IMR-90 (cell line): ENCODE measurements around the gene DDX42. TPM values are rescaled to one million over a fixed set of nuclear protein-coding genes. Genes with fewer than 3 reads are reported as not detected.

Experiments
- ATAC-seq: fragments of 200-7000 bp; cut with Tn5 transposase; 2 replicates; pipeline ENCODE4 v1.9.1; 2020; ENCODE audit warnings: low read depth, mild to moderate bottlenecking, moderate library complexity
- BruUV-seq: library from RNA; stranded (reverse); fragments of 400-500 nt; replicated peaks from 2 replicates; lab custom pipeline; 2021; lab: Mats Ljungman, UMichigan
- CTCF ChIA-PET: fragments of 300-600 bp; formaldehyde crosslinking; extraction: SDS; loops from one replicate; lab custom pipeline; 2021; ENCODE audit warnings: antibody characterized with exemption; lab: Yijun Ruan, JAX
- POLR2A ChIA-PET: fragments of 300-600 bp; sonication (Branson Sonifier 250); formaldehyde crosslinking; loops from one replicate; lab custom pipeline; 2022; ENCODE audit warnings: antibody characterized with exemption; ENCODE audit not compliant: unreplicated experiment; lab: Charles Lee
- DNase-seq: peaks from one replicate; pipeline ENCODE4 v3.0.0; 2013
- H2AFZ ChIP-seq: replicated peaks from 2 replicates; pipeline ENCODE3; 2013; ENCODE audit warnings: low read length, mild to moderate bottlenecking; ENCODE audit not compliant: poor library complexity
- H2AK5ac ChIP-seq: 2 replicates; pipeline ENCODE4 v1.6.1; 2013; ENCODE audit warnings: low read depth, low read length, inconsistent platforms
- H2AK9ac ChIP-seq: replicated peaks from 2 replicates; pipeline ENCODE3; 2013; ENCODE audit warnings: mild to moderate bottlenecking, low read depth, low read length, moderate library complexity; ENCODE audit not compliant: poor library complexity
- H2BK120ac ChIP-seq: 2 replicates; pipeline ENCODE4 v1.6.1; 2013; ENCODE audit warnings: low read depth, low read length, inconsistent platforms
- H2BK15ac ChIP-seq: 3 replicates; pipeline ENCODE4 v1.6.1; 2013; ENCODE audit warnings: low read depth, low read length, inconsistent platforms
- H2BK20ac ChIP-seq: 2 replicates; pipeline ENCODE4 v1.6.1; 2013; ENCODE audit warnings: low read depth, mild to moderate bottlenecking, inconsistent platforms, low read length, moderate library complexity
- H2BK5ac ChIP-seq: 2 replicates; pipeline ENCODE4 v1.6.1; 2013; ENCODE audit warnings: mild to moderate bottlenecking, low read depth, low read length, inconsistent platforms; ENCODE audit not compliant: poor library complexity, severe bottlenecking
- H3K14ac ChIP-seq: replicated peaks from 2 replicates; pipeline ENCODE4 v1.6.1; 2013; ENCODE audit warnings: low read depth, low read length, inconsistent platforms
- H3K18ac ChIP-seq: 2 replicates; pipeline ENCODE4 v1.6.1; 2013; ENCODE audit warnings: low read depth, low read length, control low read depth
- H3K23ac ChIP-seq: 2 replicates; pipeline ENCODE4 v1.6.1; 2013; ENCODE audit warnings: low read depth, low read length, inconsistent platforms
- H3K27ac ChIP-seq: 2 replicates; pipeline ENCODE4 v1.5.1; 2013; ENCODE audit warnings: mild to moderate bottlenecking, control low read depth, low read length; ENCODE audit not compliant: insufficient read depth
- H3K27me3 ChIP-seq: 2 replicates; pipeline ENCODE4 v1.6.1; 2013; ENCODE audit warnings: low read length; ENCODE audit not compliant: control insufficient read depth, insufficient read depth
- H3K36me3 ChIP-seq: 2 replicates; pipeline ENCODE4 v1.6.1; 2013; ENCODE audit warnings: low read length, mixed read lengths; ENCODE audit not compliant: control insufficient read depth, insufficient read depth
- H3K4ac ChIP-seq: 2 replicates; pipeline ENCODE4 v1.6.1; 2013; ENCODE audit warnings: low read depth, low read length, inconsistent platforms
- H3K4me1 ChIP-seq: 2 replicates; pipeline ENCODE4 v1.6.1; 2013; ENCODE audit warnings: low read length, mixed read lengths; ENCODE audit not compliant: control insufficient read depth, insufficient read depth
- H3K4me2 ChIP-seq: 2 replicates; pipeline ENCODE4 v1.6.1; 2013; ENCODE audit warnings: low read depth, mild to moderate bottlenecking, control low read depth, low read length, moderate library complexity
- H3K4me3 ChIP-seq: 2 replicates; pipeline ENCODE4 v1.5.1; 2013; ENCODE audit warnings: low read depth, mild to moderate bottlenecking, control low read depth, low read length, moderate library complexity; ENCODE audit not compliant: insufficient read depth
- H3K56ac ChIP-seq: 2 replicates; pipeline ENCODE4 v1.6.1; 2013; ENCODE audit warnings: low read length, inconsistent platforms; ENCODE audit not compliant: insufficient read depth; ENCODE audit errors: extremely low read depth
- H3K79me1 ChIP-seq, 2 experiments: 2 replicates each; pipeline ENCODE4 v1.6.1; 2013; ENCODE audit warnings: low read length in 2 of 2, inconsistent platforms in 1 of 2, low read depth in 1 of 2
- H3K9ac ChIP-seq: 2 replicates; pipeline ENCODE4 v1.6.1; 2013; ENCODE audit warnings: low read depth, low read length, control low read depth
- H3K9me1 ChIP-seq: 2 replicates; pipeline ENCODE4 v1.6.1; 2013; ENCODE audit warnings: low read length, inconsistent platforms; ENCODE audit not compliant: insufficient read depth
- H3K9me3 ChIP-seq: 2 replicates; pipeline ENCODE4 v1.6.1; 2013; ENCODE audit warnings: low read length; ENCODE audit not compliant: control insufficient read depth, insufficient read depth
- H4K20me1 ChIP-seq: 2 replicates; pipeline ENCODE4 v1.6.1; 2013; ENCODE audit warnings: low read length, inconsistent platforms; ENCODE audit not compliant: insufficient read depth
- H4K5ac ChIP-seq: 2 replicates; pipeline ENCODE4 v1.6.1; 2013; ENCODE audit warnings: mild to moderate bottlenecking, low read depth, low read length, control low read depth
- H4K8ac ChIP-seq, 2 experiments: 2 replicates each; pipeline ENCODE4 v1.6.1; 2013; ENCODE audit warnings: low read depth in 2 of 2, low read length in 2 of 2, control low read depth in 1 of 2, inconsistent platforms in 1 of 2
- H4K91ac ChIP-seq: 2 replicates; pipeline ENCODE4 v1.6.1; 2013; ENCODE audit warnings: low read depth, low read length, inconsistent platforms; ENCODE audit not compliant: insufficient read depth
- POLR2A ChIP-seq: IDR thresholded peaks from 2 replicates; pipeline ENCODE4 v1.6.1; 2012; ENCODE audit warnings: mild to moderate bottlenecking, low read depth, low read length
- RCOR1 ChIP-seq: IDR thresholded peaks from 2 replicates; pipeline ENCODE4 v1.6.1; 2012; ENCODE audit warnings: mild to moderate bottlenecking, low read length, improper control_type of control experiment; ENCODE audit not compliant: insufficient replicate concordance
- WGBS, 2 experiments: methylation state at CpG; one replicate each; pipeline versions ENCODE4 v1.1.5 to v1.1.7; 2013; ENCODE audit warnings: missing lambda C conversion rate in 2 of 2; ENCODE audit not compliant: insufficient read length in 1 of 2; ENCODE audit errors: extremely low coverage in 2 of 2; 5-methylcytosine and 5-hydroxymethylcytosine counted together
- dilution Hi-C: fragments of 300-500 bp; cut with HindIII; formaldehyde crosslinking; loops from one replicate; pipeline ENCODE4 v1.14.3; 2018; ENCODE audit warnings: low sequenced_read_pairs; ENCODE audit not compliant: unreplicated experiment
- in situ Hi-C: fragments of 300-500 bp; cut with MboI; formaldehyde crosslinking; loops from 3 replicates; pipeline ENCODE4 v1.14.3; 2019; ENCODE audit warnings: low sequenced_read_pairs, inconsistent platforms, mixed read lengths
- intact Hi-C: fragments of 100-400 bp; cut with micrococcal nuclease; formaldehyde crosslinking; loops from 2 replicates; pipeline ENCODE4 v1.10.0; 2022
- polyA plus RNA-seq, 3 experiments: library from polyadenylated mRNA; depleted of rRNA; stranded (reverse); fragments of >200 nt; gene quantifications; 2 replicates each; pipeline ENCODE4 v1.2.3, GENCODE V29; 2012; ENCODE audit warnings: low replicate concordance in 1 of 3
- total RNA-seq: library from RNA; depleted of rRNA; stranded (reverse); fragments of >200 nt; gene quantifications from 2 replicates; pipeline ENCODE4 v1.2.3, GENCODE V29; 2012

Gene DDX42
- total and polyA plus RNA-seq, 2 of the 4 experiments (the other 2 are of a cell fraction), result 75.8 to 91.5 TPM

GRCh38 chr17:63758428-63758827, 15.5 kb upstream of the DDX42 start:
- dilution Hi-C loops (no loop called here), in situ Hi-C loops (no loop called here), intact Hi-C loops (loop anchor here (5.0 kb wide), 1 partner anchor 39 kb away; no protein-coding TSS in a partner anchor)
- Histone ChIP-seq H3K4ac (no peak overlapping the region), H3K56ac (no peak overlapping the region), H2BK20ac (no peak overlapping the region), H2AK5ac (no peak overlapping the region), H4K5ac (no peak overlapping the region), H3K18ac (no peak overlapping the region), H4K8ac (no peak overlapping the region), H3K14ac (no peak overlapping the region), H2BK120ac (no peak overlapping the region), H2AFZ (no peak overlapping the region), H3K4me2 (no peak overlapping the region), H3K4me3 (no peak overlapping the region), H4K20me1 (no peaks in the 10 kb centered on the region), H3K36me3 (peaks cover 46% of the 10 kb centered on the region), H2BK15ac (no peak overlapping the region), H3K9ac (no peak overlapping the region), H2BK5ac (no peak overlapping the region), H3K27ac (no peak overlapping the region), H3K79me1 (peaks cover 14 to 24% of the 10 kb centered on the region in 2 experiments), H3K9me3 (no peaks in the 10 kb centered on the region), H3K27me3 (no peaks in the 10 kb centered on the region), H3K9me1 (no peaks in the 10 kb centered on the region; the same call in 1 of the 2 replicates), H3K4me1 (no peaks in the 10 kb centered on the region), H2AK9ac (no peak overlapping the region), H4K91ac (no peak overlapping the region), H3K23ac (no peak overlapping the region)
- BruUV-seq, result no TSS peak
- no CpG with 5 or more reads among the region's 2 CpGs for WGBS, 2 experiments
- CTCF ChIA-PET, result no interaction called here
- DNase-seq (no peak), ATAC-seq (no peak)
- TF ChIP-seq RCOR1 (no peak), POLR2A (no peak)
- POLR2A ChIA-PET, result no interaction called here
